Measurements from ENCODE around the gene ZNF777. TPM values are rescaled to one million over a fixed set of nuclear protein-coding genes. Genes with fewer than 3 reads are reported as not detected.

The ZNF777 gene
- total RNA-seq, 1 experiment from 2014 or later: 17.4 TPM

GRCh38 chr7:149398195-149398820 is 62.6 kb downstream of the ZNF777 start:
- Histone ChIP-seq H3K27ac (ENCODE audit: low read length) (no peak overlapping the region), H3K4me3 (ENCODE audit: low read depth in 2 of 2, low read length in 2 of 2) (no peak overlapping the region), H3K36me3 (ENCODE audit: control insufficient read depth, insufficient read depth, low read length) (no peaks in the 10 kb centered on the region), H3K4me1 (ENCODE audit: control insufficient read depth, insufficient read depth, low read length) (no peaks in the 10 kb centered on the region; the same call in 1 of the 2 replicates), H3K27me3 (ENCODE audit: control insufficient read depth, insufficient read depth, low read length) (no peaks in the 10 kb centered on the region), H3K9me3 (ENCODE audit: control insufficient read depth, insufficient read depth, low read depth, low read length) (no peaks in the 10 kb centered on the region)
- no peak for DNase-seq (ENCODE audit: low read depth, low spot score)
- intact Hi-C loops (cut with micrococcal nuclease; ENCODE audit: unreplicated experiment): no loop called here
- in situ Hi-C loops (cut with HindIII; ENCODE audit: low pct_unique_long_range_greater_than_20kb, low sequenced_read_pairs): no loop called here
- TF ChIP-seq POLR2AphosphoS5 (IDR thresholded peaks at IDR 0.05; ENCODE audit: low read depth, low read length) (no peak), REST (IDR thresholded peaks at IDR 0.05; ENCODE audit: insufficient read depth in 1 of 2, low read depth in 2 of 2, low read length in 1 of 2) (no peak), TCF7L2 (IDR thresholded peaks at IDR 0.05; ENCODE audit: low read depth, low read length) (no peak), CTCF (IDR thresholded peaks at IDR 0.05) (no peak), SIN3A (IDR thresholded peaks at IDR 0.05; ENCODE audit: borderline replicate concordance, insufficient read depth, low read depth, low read length) (no peak)
- ChIA-PET CTCF (interaction anchor here (0.6 kb wide), 1 partner anchor 161 kb away, joined by 3 read pairs; no protein-coding TSS in a partner anchor), POLR2A (interaction anchor here (0.6 kb wide), 1 partner anchor 78 kb away, joined by 12 read pairs; no protein-coding TSS in a partner anchor)
- ATAC-seq: 0 out of 2 replicates have a peak, but pooled peaks have one; percentile 26
- BruUV-seq (replicated peaks): no TSS peak

DNA sequence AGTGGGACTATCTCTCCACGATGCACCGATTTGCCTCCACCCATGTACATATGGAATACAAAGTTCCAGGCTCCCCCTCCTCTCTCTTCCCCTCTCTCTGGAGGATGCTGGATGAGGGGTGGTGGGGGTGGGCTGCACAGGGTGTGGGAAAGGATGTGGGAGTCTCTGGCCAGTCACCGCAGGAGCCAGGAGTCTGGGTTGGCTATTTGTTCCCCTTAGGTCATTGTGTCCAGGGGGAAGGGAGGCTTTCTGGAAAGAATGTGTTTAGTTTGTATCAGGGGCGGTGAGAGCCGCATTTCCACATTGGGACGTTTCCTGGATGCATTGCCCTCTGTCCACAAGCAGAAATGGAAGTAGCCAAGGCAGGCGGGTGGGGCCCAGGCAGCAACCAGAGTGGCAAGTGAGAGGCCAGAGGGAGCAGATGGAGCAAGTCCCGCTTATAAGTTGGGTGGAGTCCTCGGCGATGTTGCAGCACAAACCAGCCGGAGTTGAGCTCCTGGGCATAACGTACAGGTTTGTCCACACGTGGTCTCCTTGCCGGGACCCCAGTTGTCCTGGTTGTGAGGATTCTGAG is 63.3 kb downstream of the ZNF777 start:
- H3K4me1 ChIP-seq (ENCODE audit: control insufficient read depth, insufficient read depth, low read length): no peaks in the 10 kb centered on the region; the same call in 1 of the 2 replicates
- no peak for ATAC-seq

More for the DNA sequence above, 63.3 kb downstream of the ZNF777 start:
- H3K27ac ChIP-seq (ENCODE audit: low read length): no peak overlapping the region
- in situ Hi-C loops (cut with HindIII; ENCODE audit: low pct_unique_long_range_greater_than_20kb, low sequenced_read_pairs): no loop called here
- no peak overlapping the region for H3K4me3 ChIP-seq (ENCODE audit: low read depth in 2 of 2, low read length in 2 of 2)
- H3K36me3 ChIP-seq (ENCODE audit: control insufficient read depth, insufficient read depth, low read length): no peaks in the 10 kb centered on the region
- H3K27me3 ChIP-seq (ENCODE audit: control insufficient read depth, insufficient read depth, low read length): no peaks in the 10 kb centered on the region
- intact Hi-C loops (cut with micrococcal nuclease; ENCODE audit: unreplicated experiment): no loop called here
- POLR2A ChIA-PET: interaction anchor here (0.6 kb wide), 1 partner anchor 77 kb away, joined by 12 read pairs; no protein-coding TSS in a partner anchor
- BruUV-seq (replicated peaks): no TSS peak
- no peaks in the 10 kb centered on the region for H3K9me3 ChIP-seq (ENCODE audit: control insufficient read depth, insufficient read depth, low read depth, low read length)
- DNase-seq (ENCODE audit: low read depth, low spot score): no peak
- CTCF ChIA-PET: no interaction called here
- TF ChIP-seq REST (IDR thresholded peaks at IDR 0.05; ENCODE audit: insufficient read depth in 1 of 2, low read depth in 2 of 2, low read length in 1 of 2): no peak
- TF ChIP-seq SIN3A (IDR thresholded peaks at IDR 0.05; ENCODE audit: borderline replicate concordance, insufficient read depth, low read depth, low read length): no peak
- no peak for TF ChIP-seq POLR2AphosphoS5 (IDR thresholded peaks at IDR 0.05; ENCODE audit: low read depth, low read length)
- TF ChIP-seq TCF7L2 (IDR thresholded peaks at IDR 0.05; ENCODE audit: low read depth, low read length): no peak
- TF ChIP-seq CTCF (IDR thresholded peaks at IDR 0.05): no peak

Data from Panc1 (cell line).